GM23338 (cell line): Measurements from ENCODE around the gene PHAF1. TPM values are rescaled to one million over a fixed set of nuclear protein-coding genes. Genes with fewer than 3 reads are reported as not detected.

Source experiments
- ATAC-seq: fragments of 200-7000 bp; cut with Tn5 transposase; 3 replicates; pipeline ENCODE4 v1.9.1; 2020
- DNase-seq: peaks from one replicate; pipeline ENCODE4 v3.0.0-alpha.2; 2015; ENCODE audit warnings: low spot score
- H2AFZ ChIP-seq: fragments of 200-600 bp; sonication (generic); 2 replicates; pipeline ENCODE4 v1.8.0; 2016; ENCODE audit warnings: antibody characterized with exemption, mild to moderate bottlenecking, moderate library complexity
- H3F3A ChIP-seq: fragments of 200-600 bp; sonication (generic); replicated peaks from 2 replicates; pipeline ENCODE4 v1.8.0; 2017; ENCODE audit warnings: antibody characterized with exemption, mixed run types, low read depth
- H3K27ac ChIP-seq: fragments of 200-600 bp; sonication (generic); 2 replicates; pipeline ENCODE4 v1.6.1; 2016; ENCODE audit warnings: low read depth
- H3K27me3 ChIP-seq: fragments of 200-600 bp; sonication (generic); 2 replicates; pipeline ENCODE4 v1.8.0; 2016; ENCODE audit warnings: mild to moderate bottlenecking, mixed run types, moderate library complexity; ENCODE audit not compliant: insufficient read depth
- H3K36me3 ChIP-seq: fragments of 200-600 bp; sonication (generic); 2 replicates; pipeline ENCODE4 v1.8.0; 2016; ENCODE audit warnings: mild to moderate bottlenecking; ENCODE audit not compliant: insufficient read depth
- H3K4me1 ChIP-seq: fragments of 200-600 bp; sonication (generic); 2 replicates; pipeline ENCODE4 v1.8.0; 2016; ENCODE audit warnings: mild to moderate bottlenecking, moderate library complexity; ENCODE audit not compliant: insufficient read depth
- H3K4me2 ChIP-seq: fragments of 200-600 bp; sonication (generic); 2 replicates; pipeline ENCODE4 v1.7.1; 2017; ENCODE audit warnings: mixed run types
- H3K4me3 ChIP-seq: fragments of 200-600 bp; sonication (generic); 2 replicates; pipeline ENCODE4 v1.6.1; 2016; ENCODE audit warnings: mixed run types
- H3K79me2 ChIP-seq: fragments of 200-600 bp; sonication (generic); replicated peaks from 2 replicates; pipeline ENCODE4 v1.8.0; 2017; ENCODE audit warnings: mild to moderate bottlenecking; ENCODE audit not compliant: insufficient read depth
- H3K9me2 ChIP-seq: fragments of 200-600 bp; sonication (generic); 2 replicates; pipeline ENCODE4 v1.8.0; 2017; ENCODE audit not compliant: insufficient read depth
- H4K20me1 ChIP-seq: fragments of 200-600 bp; sonication (generic); replicated peaks from 2 replicates; pipeline ENCODE4 v1.8.0; 2017; ENCODE audit warnings: mild to moderate bottlenecking; ENCODE audit not compliant: insufficient read depth
- H3K27ac Mint-ChIP-seq: 2 replicates; pipeline ENCODE4 v1.8.0; 2020; ENCODE audit warnings: inconsistent platforms, mild to moderate bottlenecking, moderate library complexity, mixed read lengths
- H3K27me3 Mint-ChIP-seq: 3 replicates; pipeline ENCODE4 v1.8.0; 2022; ENCODE audit warnings: low read depth, mild to moderate bottlenecking, moderate library complexity, mixed read lengths, inconsistent platforms; ENCODE audit not compliant: insufficient read depth, poor library complexity
- H3K36me3 Mint-ChIP-seq: 3 replicates; pipeline ENCODE4 v1.8.0; 2021; ENCODE audit warnings: low read depth, mild to moderate bottlenecking, inconsistent platforms, moderate library complexity, mixed read lengths
- H3K4me1 Mint-ChIP-seq: 3 replicates; pipeline ENCODE4 v1.8.0; 2020; ENCODE audit warnings: mild to moderate bottlenecking, inconsistent platforms, mixed read lengths
- H3K4me3 Mint-ChIP-seq: 3 replicates; pipeline ENCODE4 v1.8.0; 2021; ENCODE audit warnings: moderate library complexity, mild to moderate bottlenecking, inconsistent platforms, mixed read lengths
- H3K9me3 Mint-ChIP-seq: 3 replicates; pipeline ENCODE4 v1.8.0; 2020; ENCODE audit warnings: moderate library complexity, mild to moderate bottlenecking, inconsistent platforms, mixed read lengths
- CREB1 ChIP-seq: fragments of 250-450 bp; sonication (Bioruptor Pico); IDR thresholded peaks from 2 replicates; pipeline ENCODE4 v1.5.0; 2020; ENCODE audit warnings: low read depth, mild to moderate bottlenecking, moderate library complexity
- CTCF ChIP-seq, 2 experiments: fragments of 200-600 bp in 1 of 2; sonication (generic) in 1 of 2; conservative IDR thresholded peaks; 2 replicates each; pipeline versions ENCODE4 v1.5.1 to v1.6.1; 2016 to 2017; ENCODE audit warnings: antibody characterized with exemption in 2 of 2, low read depth in 2 of 2, mild to moderate bottlenecking in 2 of 2, moderate library complexity in 1 of 2
- EZH2 ChIP-seq: fragments of 200-600 bp; sonication (generic); IDR thresholded peaks from one replicate; pipeline ENCODE4 v1.8.0; 2017; ENCODE audit warnings: antibody characterized with exemption, mild to moderate bottlenecking, low read depth; ENCODE audit not compliant: unreplicated experiment
- EZH2phosphoT487 ChIP-seq: fragments of 200-600 bp; sonication (generic); IDR thresholded peaks from one replicate; pipeline ENCODE4 v1.8.1; 2018; ENCODE audit warnings: antibody characterized with exemption; ENCODE audit not compliant: unreplicated experiment
- JUNB ChIP-seq: IDR thresholded peaks from one replicate; pipeline ENCODE4 v1.6.1; 2016; ENCODE audit warnings: antibody characterized with exemption; ENCODE audit not compliant: unreplicated experiment
- NANOG ChIP-seq: IDR thresholded peaks from 2 replicates; pipeline ENCODE4 v1.6.1; 2016; ENCODE audit warnings: antibody characterized with exemption, borderline replicate concordance
- POLR2AphosphoS5 ChIP-seq: IDR thresholded peaks from 2 replicates; pipeline ENCODE4 v1.6.1; 2016; ENCODE audit warnings: antibody characterized with exemption, low read depth
- STAT1 ChIP-seq: IDR thresholded peaks from one replicate; pipeline ENCODE4 v1.6.1; 2016; ENCODE audit warnings: antibody characterized with exemption; ENCODE audit not compliant: unreplicated experiment
- ZNF114 ChIP-seq: fragments of 250-450 bp; sonication (Bioruptor Pico); IDR thresholded peaks from 2 replicates; pipeline ENCODE4 v1.5.0; 2020; ENCODE audit warnings: mild to moderate bottlenecking, moderate library complexity
- ZNF331 ChIP-seq: fragments of 250-450 bp; sonication (Bioruptor Pico); IDR thresholded peaks from 2 replicates; pipeline ENCODE4 v1.5.0; 2020; ENCODE audit warnings: low read depth, mild to moderate bottlenecking, moderate library complexity
- ZNF462 ChIP-seq: fragments of 250-450 bp; sonication (Bioruptor Pico); IDR thresholded peaks from 2 replicates; pipeline ENCODE4 v1.5.0; 2020; ENCODE audit warnings: mild to moderate bottlenecking, moderate library complexity
- polyA plus RNA-seq: library from polyadenylated mRNA; unstranded; fragments of >200 nt; fragmentation: Nextera tagmentation; extraction: Ambion mirVana; gene quantifications from 2 replicates; pipeline ENCODE4 v1.2.1, GENCODE V29; 2016
- total RNA-seq: library from RNA; depleted of rRNA; stranded (reverse); fragments of >200 nt; shearing (Covaris generic); gene quantifications from 2 replicates; pipeline ENCODE4 v1.2.3, GENCODE V29; 2014
- TF ChIP-seq, protein P1 (sequence below): IDR thresholded peaks from 2 replicates; pipeline ENCODE4 v1.6.1; 2016; ENCODE audit warnings: antibody characterized with exemption
- TF ChIP-seq, protein P2 (sequence below): IDR thresholded peaks from one replicate; pipeline ENCODE4 v1.6.1; 2018; ENCODE audit warnings: antibody characterized with exemption; ENCODE audit not compliant: unreplicated experiment

Gene PHAF1
- total and polyA plus RNA-seq, 2 experiments from 2014 or later, result 14.7 to 35.9 TPM

DNA sequence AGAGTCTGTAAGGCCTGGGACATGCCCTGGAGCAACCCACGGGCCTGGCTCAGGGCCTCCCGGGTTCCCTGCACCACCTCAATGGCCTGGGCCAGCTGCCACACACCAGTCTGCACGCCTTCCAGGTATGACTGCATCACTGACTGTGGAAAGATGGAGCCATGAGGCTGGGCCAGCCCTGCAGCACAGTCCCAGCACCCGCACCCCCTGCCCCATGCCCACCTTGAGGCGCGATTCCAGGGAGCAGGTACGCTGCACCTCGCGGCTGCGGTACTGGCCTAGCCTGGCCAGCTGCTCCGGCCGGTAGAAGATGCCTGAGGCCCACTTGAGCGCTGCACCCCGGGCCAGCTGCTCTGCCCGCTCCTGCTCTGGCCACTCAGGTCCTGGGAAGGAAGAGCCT lies 79.1 kb downstream of the PHAF1 start:
- TF ChIP-seq STAT1 (no peak), ZNF114 (CRISPR knock-in tag) (no peak), ZNF462 (no peak), ZNF331 (CRISPR knock-in tag) (no peak), EZH2phosphoT487 (no peak), CTCF (conservative IDR thresholded peaks at IDR 0.05; ENCODE audit: low read depth in 2 of 2) (no peak), JUNB (no peak), POLR2AphosphoS5 (no peak), NANOG (no peak), EZH2 (no peak), CREB1 (no peak)
- TF ChIP-seq, protein P1, sequence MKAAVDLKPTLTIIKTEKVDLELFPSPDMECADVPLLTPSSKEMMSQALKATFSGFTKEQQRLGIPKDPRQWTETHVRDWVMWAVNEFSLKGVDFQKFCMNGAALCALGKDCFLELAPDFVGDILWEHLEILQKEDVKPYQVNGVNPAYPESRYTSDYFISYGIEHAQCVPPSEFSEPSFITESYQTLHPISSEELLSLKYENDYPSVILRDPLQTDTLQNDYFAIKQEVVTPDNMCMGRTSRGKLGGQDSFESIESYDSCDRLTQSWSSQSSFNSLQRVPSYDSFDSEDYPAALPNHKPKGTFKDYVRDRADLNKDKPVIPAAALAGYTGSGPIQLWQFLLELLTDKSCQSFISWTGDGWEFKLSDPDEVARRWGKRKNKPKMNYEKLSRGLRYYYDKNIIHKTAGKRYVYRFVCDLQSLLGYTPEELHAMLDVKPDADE, result no peak
- TF ChIP-seq, protein P2, sequence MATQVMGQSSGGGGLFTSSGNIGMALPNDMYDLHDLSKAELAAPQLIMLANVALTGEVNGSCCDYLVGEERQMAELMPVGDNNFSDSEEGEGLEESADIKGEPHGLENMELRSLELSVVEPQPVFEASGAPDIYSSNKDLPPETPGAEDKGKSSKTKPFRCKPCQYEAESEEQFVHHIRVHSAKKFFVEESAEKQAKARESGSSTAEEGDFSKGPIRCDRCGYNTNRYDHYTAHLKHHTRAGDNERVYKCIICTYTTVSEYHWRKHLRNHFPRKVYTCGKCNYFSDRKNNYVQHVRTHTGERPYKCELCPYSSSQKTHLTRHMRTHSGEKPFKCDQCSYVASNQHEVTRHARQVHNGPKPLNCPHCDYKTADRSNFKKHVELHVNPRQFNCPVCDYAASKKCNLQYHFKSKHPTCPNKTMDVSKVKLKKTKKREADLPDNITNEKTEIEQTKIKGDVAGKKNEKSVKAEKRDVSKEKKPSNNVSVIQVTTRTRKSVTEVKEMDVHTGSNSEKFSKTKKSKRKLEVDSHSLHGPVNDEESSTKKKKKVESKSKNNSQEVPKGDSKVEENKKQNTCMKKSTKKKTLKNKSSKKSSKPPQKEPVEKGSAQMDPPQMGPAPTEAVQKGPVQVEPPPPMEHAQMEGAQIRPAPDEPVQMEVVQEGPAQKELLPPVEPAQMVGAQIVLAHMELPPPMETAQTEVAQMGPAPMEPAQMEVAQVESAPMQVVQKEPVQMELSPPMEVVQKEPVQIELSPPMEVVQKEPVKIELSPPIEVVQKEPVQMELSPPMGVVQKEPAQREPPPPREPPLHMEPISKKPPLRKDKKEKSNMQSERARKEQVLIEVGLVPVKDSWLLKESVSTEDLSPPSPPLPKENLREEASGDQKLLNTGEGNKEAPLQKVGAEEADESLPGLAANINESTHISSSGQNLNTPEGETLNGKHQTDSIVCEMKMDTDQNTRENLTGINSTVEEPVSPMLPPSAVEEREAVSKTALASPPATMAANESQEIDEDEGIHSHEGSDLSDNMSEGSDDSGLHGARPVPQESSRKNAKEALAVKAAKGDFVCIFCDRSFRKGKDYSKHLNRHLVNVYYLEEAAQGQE, result no peak
- no peak overlapping the region for H3K4me3 Mint-ChIP-seq
- Histone ChIP-seq H3K27ac (no peak overlapping the region), H2AFZ (no peak overlapping the region), H3K36me3 (no peaks in the 10 kb centered on the region), H3K4me1 (peaks cover 18% of the 10 kb centered on the region; the same call in 1 of the 2 replicates), H3K79me2 (peaks cover 17% of the 10 kb centered on the region), H4K20me1 (peaks cover 11% of the 10 kb centered on the region), H3K4me2 (no peak overlapping the region), H3F3A (0 out of 2 replicates have a peak, but pooled peaks cover 9% of the 10 kb centered on the region), H3K27me3 (peaks cover 28% of the 10 kb centered on the region), H3K9me2 (no peaks in the 10 kb centered on the region), H3K4me3 (no peak overlapping the region)
- H3K9me3 Mint-ChIP-seq, result no peaks in the 10 kb centered on the region; the same call in 2 of the 3 replicates
- ATAC-seq, result no peak
- DNase-seq, result no peak
- H3K36me3 Mint-ChIP-seq, result peaks cover 9% of the 10 kb centered on the region
- H3K27ac Mint-ChIP-seq, result no peak overlapping the region
- peaks cover 32% of the 10 kb centered on the region for H3K4me1 Mint-ChIP-seq
- peaks cover 32% of the 10 kb centered on the region for H3K27me3 Mint-ChIP-seq
